Mucosa of descending colon (tissue), 3 donors: Measurements from ENCODE around the gene PTK7. TPM values are rescaled to one million over a fixed set of nuclear protein-coding genes. Genes with fewer than 3 reads are reported as not detected.
"Not testable (repeated sequence)": the region's sequence is repeated elsewhere in the genome, so short reads cannot be mapped to it uniquely, and the experiment has no call there.

Source experiments
- ATAC-seq: fragments of 200-7000 bp; cut with Tn5 transposase; one replicate; pipeline ENCODE4 v1.9.1; 2020; ENCODE audit warnings: mild to moderate bottlenecking, moderate library complexity
- DNase-seq, 3 donors: peaks; one replicate each; pipeline ENCODE4 v3.0.0-alpha.2; 2020
- H3K36me3 ChIP-seq: fragments of 200-600 bp; one replicate; pipeline ENCODE4 v1.8.0; 2021; ENCODE audit warnings: low read depth, mild to moderate bottlenecking
- H3K4me1 ChIP-seq: fragments of 200-600 bp; one replicate; pipeline ENCODE4 v1.8.0; 2021; ENCODE audit warnings: low read depth, mild to moderate bottlenecking
- H3K4me3 ChIP-seq: fragments of 200-600 bp; one replicate; pipeline ENCODE4 v1.8.0; 2021; ENCODE audit warnings: mild to moderate bottlenecking
- H3K9me3 ChIP-seq: fragments of 200-600 bp; one replicate; pipeline ENCODE4 v1.8.0; 2021; ENCODE audit warnings: mild to moderate bottlenecking
- intact Hi-C, 2 donors: fragments of 100-400 bp; cut with DNase I in 1 of 2; cut with micrococcal nuclease in 1 of 2; formaldehyde crosslinking; loops; one replicate each; pipeline versions ENCODE4 v1.11.0 to v1.11.1; 2022; cut with DNase I, micrococcal nuclease
- total RNA-seq, 3 donors: library from RNA; stranded (reverse); fragmentation: NEBNext Ultra II Directional in 2 of 3; extraction: Animal tissue kit (Norgen Biotek cat#: 25700) in 2 of 3; gene quantifications; one replicate each; pipeline versions ENCODE4 v1.2.1 to v1.2.4, GENCODE V29; 2021 to 2023
- TF ChIP-seq, protein P1 (sequence below): fragments of 200-600 bp; IDR thresholded peaks from one replicate; pipeline ENCODE4 v1.8.0; 2022; ENCODE audit warnings: antibody characterized with exemption, mild to moderate bottlenecking
- donor health status: DM: no; HTN: no; CAD: no; lungs with moderate emphysema.
- donor health status: DM: no; HTN: no; CAD: no.
- donor health status: DM: no; HTN: yes; CAD: no.

The PTK7 gene
- total RNA-seq, 3 donors from 2014 or later: 8.3 to 12.9 (median 9.4) TPM

DNA sequence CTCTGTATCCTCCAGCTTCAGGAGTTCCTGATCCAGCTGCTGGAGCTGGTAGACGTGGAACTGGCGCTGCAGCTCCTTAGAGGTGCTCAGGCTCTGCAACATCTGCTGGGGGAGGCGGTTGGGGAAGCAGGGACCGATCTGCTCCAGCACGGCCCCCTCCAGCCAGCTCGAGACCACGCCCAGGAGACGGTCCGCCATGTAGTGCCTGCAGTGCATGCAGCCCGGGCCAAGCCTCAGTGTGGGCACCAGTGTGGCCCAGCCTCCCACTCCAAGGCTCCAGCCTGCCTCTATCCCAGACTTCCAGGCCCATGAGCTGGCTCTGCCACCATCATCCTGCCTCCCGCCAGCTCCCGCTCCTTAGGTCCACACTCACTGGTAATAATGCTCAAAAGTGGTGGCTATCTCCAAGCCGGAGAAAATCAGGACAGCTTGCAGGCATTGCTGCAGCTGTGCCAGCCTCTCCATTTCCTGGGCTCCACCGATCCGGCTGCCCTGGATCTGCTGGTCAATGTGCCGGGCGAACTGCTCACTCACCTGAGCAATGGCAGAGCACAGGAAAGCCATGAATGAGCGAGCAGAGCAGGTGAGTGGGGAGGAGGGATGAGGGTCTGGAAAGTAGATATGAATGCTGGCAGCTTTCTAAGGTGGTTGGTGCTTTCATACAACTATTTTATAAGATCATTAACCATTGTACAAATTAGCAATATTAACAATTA lies 35.4 kb upstream of the PTK7 start:
- TF ChIP-seq, protein P1, sequence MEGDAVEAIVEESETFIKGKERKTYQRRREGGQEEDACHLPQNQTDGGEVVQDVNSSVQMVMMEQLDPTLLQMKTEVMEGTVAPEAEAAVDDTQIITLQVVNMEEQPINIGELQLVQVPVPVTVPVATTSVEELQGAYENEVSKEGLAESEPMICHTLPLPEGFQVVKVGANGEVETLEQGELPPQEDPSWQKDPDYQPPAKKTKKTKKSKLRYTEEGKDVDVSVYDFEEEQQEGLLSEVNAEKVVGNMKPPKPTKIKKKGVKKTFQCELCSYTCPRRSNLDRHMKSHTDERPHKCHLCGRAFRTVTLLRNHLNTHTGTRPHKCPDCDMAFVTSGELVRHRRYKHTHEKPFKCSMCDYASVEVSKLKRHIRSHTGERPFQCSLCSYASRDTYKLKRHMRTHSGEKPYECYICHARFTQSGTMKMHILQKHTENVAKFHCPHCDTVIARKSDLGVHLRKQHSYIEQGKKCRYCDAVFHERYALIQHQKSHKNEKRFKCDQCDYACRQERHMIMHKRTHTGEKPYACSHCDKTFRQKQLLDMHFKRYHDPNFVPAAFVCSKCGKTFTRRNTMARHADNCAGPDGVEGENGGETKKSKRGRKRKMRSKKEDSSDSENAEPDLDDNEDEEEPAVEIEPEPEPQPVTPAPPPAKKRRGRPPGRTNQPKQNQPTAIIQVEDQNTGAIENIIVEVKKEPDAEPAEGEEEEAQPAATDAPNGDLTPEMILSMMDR: no peak
- intact Hi-C loops: no loop called here
- no peaks in the 10 kb centered on the region for H3K4me1 ChIP-seq

DNA sequence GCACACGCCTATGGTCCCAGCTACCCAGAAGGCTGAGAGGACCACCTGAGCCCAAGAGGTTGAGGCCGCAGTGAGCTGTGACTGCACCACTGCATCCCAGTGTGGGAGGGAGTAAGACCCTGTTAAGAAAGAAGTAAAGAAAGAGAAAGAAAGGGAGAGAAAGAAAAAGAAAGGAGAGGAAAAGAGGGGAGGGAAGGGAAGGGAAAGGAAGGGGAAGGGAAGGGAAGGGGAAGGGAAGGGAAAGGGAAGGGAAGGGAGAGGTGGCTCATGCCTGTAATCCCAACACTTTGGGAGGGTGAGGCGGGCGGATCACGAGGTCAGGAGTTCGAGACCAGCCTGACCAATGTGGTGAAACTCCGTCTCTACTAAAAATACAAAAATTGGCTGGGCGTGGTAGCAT lies 34.6 kb upstream of the PTK7 start:
- H3K4me1 ChIP-seq, intact Hi-C loops, H3K4me3 ChIP-seq, ATAC-seq, H3K36me3 ChIP-seq, DNase-seq, H3K9me3 ChIP-seq: not testable (repeated sequence)

More for the DNA sequence above, 35.4 kb upstream of the PTK7 start:
- DNase-seq (no peak), ATAC-seq (no peak)
- Histone ChIP-seq H3K4me3 (no peak overlapping the region), H3K36me3 (no peaks in the 10 kb centered on the region), H3K9me3 (no peaks in the 10 kb centered on the region)

DNA sequence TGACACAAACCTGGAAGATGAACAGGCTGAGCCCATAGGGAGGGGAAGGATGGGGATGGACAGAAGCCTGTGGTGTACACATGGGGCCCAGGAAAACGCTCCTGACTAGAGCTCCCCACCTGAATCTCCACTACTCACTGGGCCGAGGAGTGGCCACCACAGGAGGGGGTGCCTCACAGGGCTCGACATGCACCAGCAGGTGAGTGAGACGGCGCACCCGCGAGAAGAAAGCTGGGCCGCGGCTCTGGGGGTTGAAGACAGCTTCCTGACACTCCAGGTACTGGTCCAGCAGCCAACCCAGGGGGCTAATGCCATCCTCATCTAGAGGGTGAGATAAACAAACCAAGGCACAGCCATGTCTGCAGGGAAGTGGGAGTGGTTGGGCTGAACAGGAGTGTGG lies 32.8 kb upstream of the PTK7 start:
- TF ChIP-seq, protein P1: no peak
- no peaks in the 10 kb centered on the region for H3K9me3 ChIP-seq
- DNase-seq: no peak
- no peak overlapping the region for H3K4me3 ChIP-seq
- ATAC-seq: no peak
- H3K4me1 ChIP-seq: no peaks in the 10 kb centered on the region
- no peaks in the 10 kb centered on the region for H3K36me3 ChIP-seq
- intact Hi-C loops: no loop called here

DNA sequence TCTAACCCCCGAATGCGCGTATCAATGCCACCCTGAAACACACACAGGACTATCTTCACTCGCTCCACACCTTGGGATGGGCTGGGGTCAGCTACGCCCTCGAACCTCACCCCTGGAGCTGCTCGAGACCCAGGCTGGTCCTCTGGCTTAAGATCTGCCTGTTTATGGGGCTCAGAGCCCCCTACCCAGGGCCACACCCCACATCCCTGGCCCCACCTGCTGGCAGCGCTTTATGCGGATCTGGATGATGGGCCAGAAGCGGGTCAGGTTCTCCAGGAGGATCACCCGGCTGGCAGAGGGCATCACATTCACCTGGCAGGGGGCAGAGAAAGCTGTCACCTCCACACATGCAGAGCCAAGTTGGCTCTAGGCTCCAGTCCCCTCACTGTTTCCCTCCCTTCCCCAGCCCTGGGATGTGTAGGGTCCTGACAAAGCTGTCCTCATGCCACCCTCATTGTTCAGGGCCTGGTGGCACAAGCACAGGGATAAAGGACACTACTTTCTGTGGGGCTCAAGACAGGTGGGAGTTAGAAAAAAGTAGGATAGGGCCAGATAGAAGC lies 30.7 kb upstream of the PTK7 start:
- no peak for DNase-seq
- intact Hi-C loops: no loop called here
- TF ChIP-seq, protein P1: no peak
- Histone ChIP-seq H3K36me3 (no peaks in the 10 kb centered on the region), H3K4me3 (no peak overlapping the region), H3K9me3 (no peaks in the 10 kb centered on the region), H3K4me1 (no peaks in the 10 kb centered on the region)
- no peak for ATAC-seq

DNA sequence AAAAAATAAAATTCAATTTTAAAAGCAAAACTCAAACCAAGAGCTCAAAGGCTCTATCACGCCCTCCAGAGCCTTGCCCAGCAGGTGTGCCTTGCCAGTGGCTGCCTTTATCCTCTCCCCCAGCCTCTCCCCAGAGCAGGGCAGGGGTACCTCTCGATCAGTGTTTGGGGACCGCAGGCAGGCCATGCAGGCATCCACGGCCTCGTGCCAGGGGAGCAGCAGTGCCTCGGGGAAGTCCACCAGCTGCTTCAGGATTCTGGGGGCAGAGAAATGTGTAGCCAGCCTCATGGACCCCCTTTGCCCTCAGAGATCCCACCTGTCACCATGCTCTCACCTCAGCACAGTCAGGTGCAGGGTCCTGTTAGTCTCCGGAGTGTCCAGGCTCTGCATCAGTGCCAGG lies 28.1 kb upstream of the PTK7 start:
- Histone ChIP-seq H3K4me3 (no peak overlapping the region), H3K4me1 (peaks cover 4% of the 10 kb centered on the region), H3K36me3 (no peaks in the 10 kb centered on the region), H3K9me3 (no peaks in the 10 kb centered on the region)
- TF ChIP-seq, protein P1: no peak
- ATAC-seq: no peak
- intact Hi-C loops: no loop called here
- DNase-seq: no peak

DNA sequence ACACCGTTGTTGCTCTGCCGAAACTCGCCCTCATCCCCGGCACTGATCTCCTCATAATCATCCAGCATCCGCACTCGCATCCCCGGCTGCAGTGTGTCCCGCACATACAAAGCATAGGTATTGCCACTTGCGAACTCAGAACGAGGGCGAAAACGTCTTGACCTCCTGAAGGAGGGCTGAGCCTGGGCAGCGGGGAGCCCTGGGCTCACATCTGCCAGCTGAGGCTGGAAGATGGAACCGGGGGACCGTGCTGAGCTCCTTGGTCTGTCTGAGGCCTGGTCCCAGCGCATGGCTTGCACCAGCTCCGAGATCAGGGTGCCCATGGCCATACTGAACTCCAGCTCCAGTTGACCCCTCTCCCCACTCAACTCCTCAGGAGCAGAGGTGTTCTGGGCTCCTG lies 25.1 kb upstream of the PTK7 start:
- intact Hi-C loops: no loop called here
- no peaks in the 10 kb centered on the region for H3K9me3 ChIP-seq

More for the DNA sequence above, 25.1 kb upstream of the PTK7 start:
- Histone ChIP-seq H3K4me1 (peaks cover 4% of the 10 kb centered on the region), H3K36me3 (no peaks in the 10 kb centered on the region), H3K4me3 (no peak overlapping the region)
- ATAC-seq (no peak), DNase-seq (no peak)
- TF ChIP-seq, protein P1: no peak
